Keratinocyte (primary cell): ENCODE results near the gene SOX10. TPM values are rescaled to one million over a fixed set of nuclear protein-coding genes. Genes with fewer than 3 reads are reported as not detected.

Experiments
- DNase-seq: peaks from one replicate; pipeline ENCODE4 v3.0.0-alpha.2; 2011; ENCODE audit warnings: low read depth, missing footprints, low spot score
- FAIRE-seq: peaks from 2 replicates; lab custom pipeline; 2011; peaks lifted over from hg19 to GRCh38; lab: Jason Lieb, UNC
- H2AFZ ChIP-seq: 2 replicates; pipeline ENCODE4 v1.6.0; 2012; ENCODE audit warnings: low read length, control low read depth, inconsistent platforms; ENCODE audit not compliant: control insufficient read depth
- H3K27ac ChIP-seq: 2 replicates; pipeline ENCODE4 v1.5.1; 2011; ENCODE audit warnings: low read length; ENCODE audit not compliant: control insufficient read depth, insufficient read depth
- H3K27me3 ChIP-seq: 3 replicates; pipeline ENCODE4 v1.6.0; 2011; ENCODE audit warnings: low read length; ENCODE audit not compliant: control insufficient read depth, insufficient read depth; ENCODE audit errors: extremely low read depth
- H3K36me3 ChIP-seq, 2 experiments: 2 replicates in 1 of 2; 3 replicates in 1 of 2; pipeline ENCODE4 v1.5.1; 2011; ENCODE audit warnings: low read length in 2 of 2, mild to moderate bottlenecking in 1 of 2; ENCODE audit not compliant: control insufficient read depth in 2 of 2, insufficient read depth in 2 of 2; ENCODE audit errors: extremely low read depth in 1 of 2
- H3K4me1 ChIP-seq: 3 replicates; pipeline ENCODE4 v1.5.1; 2011; ENCODE audit warnings: low read length; ENCODE audit not compliant: control insufficient read depth, insufficient read depth; ENCODE audit errors: extremely low read depth
- H3K4me2 ChIP-seq: 3 replicates; pipeline ENCODE4 v1.6.0; 2011; ENCODE audit warnings: low read depth, low read length; ENCODE audit not compliant: control insufficient read depth, insufficient read depth; ENCODE audit errors: extremely low read depth
- H3K4me3 ChIP-seq, 3 experiments: fragments of 200-600 bp in 1 of 3; sonication (generic) in 1 of 3; 2 replicates in 2 of 3; 3 replicates in 1 of 3; pipeline ENCODE4 v1.5.1; 2011 to 2016; ENCODE audit warnings: low read length in 3 of 3, mild to moderate bottlenecking in 3 of 3, control low read depth in 2 of 3, inconsistent platforms in 1 of 3, low read depth in 1 of 3, mixed read lengths in 1 of 3, mixed run types in 1 of 3, moderate library complexity in 1 of 3; ENCODE audit not compliant: control insufficient read depth in 2 of 3, insufficient read depth in 2 of 3; ENCODE audit errors: extremely low read depth in 1 of 3
- H3K79me2 ChIP-seq: 2 replicates; pipeline ENCODE4 v1.6.0; 2012; ENCODE audit warnings: low read length; ENCODE audit not compliant: control insufficient read depth, insufficient read depth
- H3K9ac ChIP-seq: 3 replicates; pipeline ENCODE4 v1.6.0; 2011; ENCODE audit warnings: low read length; ENCODE audit not compliant: control insufficient read depth, insufficient read depth; ENCODE audit errors: extremely low read depth
- H3K9me1 ChIP-seq: 3 replicates; pipeline ENCODE4 v1.6.0; 2011; ENCODE audit warnings: low read length; ENCODE audit not compliant: control insufficient read depth, insufficient read depth; ENCODE audit errors: extremely low read depth
- H3K9me3 ChIP-seq: 2 replicates; pipeline ENCODE4 v1.5.1; 2012; ENCODE audit warnings: low read depth, low read length; ENCODE audit not compliant: control insufficient read depth
- H4K20me1 ChIP-seq: 3 replicates; pipeline ENCODE4 v1.6.0; 2011; ENCODE audit warnings: low read length; ENCODE audit not compliant: control insufficient read depth, insufficient read depth; ENCODE audit errors: extremely low read depth
- CTCF ChIP-seq, 3 experiments: IDR thresholded peaks in 1 of 3; conservative IDR thresholded peaks in 1 of 3; optimal IDR thresholded peaks in 1 of 3; 2 replicates in 2 of 3; 3 replicates in 1 of 3; pipeline versions ENCODE3 to v1.5.1; 2011; ENCODE audit warnings: low read length in 3 of 3, mild to moderate bottlenecking in 3 of 3, moderate library complexity in 2 of 3, control low read depth in 1 of 3, inconsistent platforms in 1 of 3; ENCODE audit not compliant: insufficient read depth in 2 of 3; ENCODE audit errors: extremely low read depth in 1 of 3
- EZH2 ChIP-seq: IDR thresholded peaks from one replicate; pipeline ENCODE4 v1.6.1; 2012; ENCODE audit warnings: inconsistent platforms, mild to moderate bottlenecking, low read length, moderate library complexity
- dilution Hi-C: fragments of 300-500 bp; cut with MboI; formaldehyde crosslinking; loops from one replicate; pipeline ENCODE4 v1.7.0; 2020; ENCODE audit warnings: low sequenced_read_pairs; ENCODE audit not compliant: extremely low pct_ligation_motif_present
- polyA plus RNA-seq, 5 experiments: library from polyadenylated mRNA; depleted of rRNA in 3 of 5; stranded (reverse) in 3 of 5; stranded (forward) in 1 of 5; unstranded in 1 of 5; fragments of >200 nt; gene quantifications; 1 replicate in 1 of 5; 2 replicates in 3 of 5; 3 replicates in 1 of 5; pipeline versions ENCODE4 v1.2.1 to v1.2.3, GENCODE V29; 2011 to 2012; ENCODE audit warnings: missing spikeins in 2 of 5, low read depth in 1 of 5, low replicate concordance in 1 of 5

SOX10 gene
- polyA plus RNA-seq, 1 donor (not counting 4 experiments of a cell fraction or from before 2014, with no cell fraction given), result not detected

- TF ChIP-seq CTCF (optimal IDR thresholded peaks at IDR 0.05 in 1 of 3, IDR thresholded peaks at IDR 0.05 in 1 of 3, conservative IDR thresholded peaks at IDR 0.05 in 1 of 3; ENCODE audit: extremely low read depth in 1 of 3, insufficient read depth in 2 of 3, low read length in 3 of 3), result no peak
- no peak for TF ChIP-seq EZH2
- Histone ChIP-seq H3K36me3 (peaks cover 52 to 58% of the 10 kb centered on the region in 2 experiments), H3K9me3 (no peaks in the 10 kb centered on the region)
Observed at GRCh38 chr22:37924386-37925065, 59.8 kb downstream of the SOX10 start.

GRCh38 chr22:37923927-37924326 lies 60.4 kb downstream of the SOX10 start:
- H3K9me3 ChIP-seq, result no peaks in the 10 kb centered on the region
- H3K4me1 ChIP-seq, result no peaks in the 10 kb centered on the region
- no peak overlapping the region for H3K9ac ChIP-seq
- peaks cover 21% of the 10 kb centered on the region for H4K20me1 ChIP-seq
- H2AFZ ChIP-seq, result no peak overlapping the region
- no peak for FAIRE-seq
- H3K9me1 ChIP-seq, result no peaks in the 10 kb centered on the region
- H3K27ac ChIP-seq, result no peak overlapping the region
- H3K27me3 ChIP-seq, result no peaks in the 10 kb centered on the region
- H3K4me2 ChIP-seq, result no peak overlapping the region
- no peak overlapping the region for H3K4me3 ChIP-seq
- peaks cover 51 to 57% of the 10 kb centered on the region in 2 experiments for H3K36me3 ChIP-seq
- DNase-seq, result no peak
- peaks cover 62% of the 10 kb centered on the region for H3K79me2 ChIP-seq
- dilution Hi-C loops, result no loop called here
- TF ChIP-seq CTCF (optimal IDR thresholded peaks at IDR 0.05 in 1 of 3, IDR thresholded peaks at IDR 0.05 in 1 of 3, conservative IDR thresholded peaks at IDR 0.05 in 1 of 3; ENCODE audit: extremely low read depth in 1 of 3, insufficient read depth in 2 of 3, low read length in 3 of 3) (no peak), EZH2 (no peak)

More at GRCh38 chr22:37924386-37925065, 59.8 kb downstream of the SOX10 start:
- H3K4me2 ChIP-seq, result no peak overlapping the region
- peaks cover 65% of the 10 kb centered on the region for H3K79me2 ChIP-seq
- no peak overlapping the region for H2AFZ ChIP-seq
- H3K27me3 ChIP-seq, result no peaks in the 10 kb centered on the region
- no peaks in the 10 kb centered on the region for H3K4me1 ChIP-seq
- peaks cover 26% of the 10 kb centered on the region for H4K20me1 ChIP-seq
- no peak overlapping the region for H3K27ac ChIP-seq
- H3K9ac ChIP-seq, result no peak overlapping the region
- DNase-seq (no peak), FAIRE-seq (no peak)
- H3K4me3 ChIP-seq, result no peak overlapping the region
- dilution Hi-C loops, result no loop called here
- no peaks in the 10 kb centered on the region for H3K9me1 ChIP-seq

Other genes starting within 250 kb of the SOX10 start
- 8.2 to 8.5 TPM (median 8.4 TPM) in 3 replicates for gene GCAT, start 176.6 kb downstream of the SOX10 start, polyA plus RNA-seq
- not detected in 3 replicates for gene GALR3, start 161.2 kb downstream of the SOX10 start, polyA plus RNA-seq
- 12.3 to 19.4 TPM (median 17.1 TPM) in 3 replicates for gene ANKRD54, start 140.2 kb downstream of the SOX10 start, polyA plus RNA-seq
- 517 to 639 TPM (median 592 TPM) in 3 replicates for gene EIF3L, start 135.1 kb downstream of the SOX10 start, polyA plus RNA-seq
- 42.8 to 108 TPM (median 65.0 TPM) in 3 replicates for gene MICALL1, start 78.3 kb downstream of the SOX10 start, polyA plus RNA-seq
- 0.10 TPM in 1 of 3 replicates, not detected in the others for gene C22orf23, start 31.0 kb downstream of the SOX10 start, polyA plus RNA-seq
- 101 to 119 TPM (median 108 TPM) in 3 replicates for gene POLR2F, start 30.9 kb downstream of the SOX10 start, polyA plus RNA-seq
- 26.8 to 33.0 TPM (median 28.8 TPM) in 3 replicates for gene PICK1, start 72.8 kb upstream of the SOX10 start, polyA plus RNA-seq
- not detected in 3 replicates for gene SLC16A8, start 99.6 kb upstream of the SOX10 start, polyA plus RNA-seq
- gene BAIAP2L2, start 126.1 kb upstream of the SOX10 start, polyA plus RNA-seq, result 2.3 to 4.8 TPM (median 3.2 TPM) in 3 replicates
- gene PLA2G6, start 197.3 kb upstream of the SOX10 start, polyA plus RNA-seq, result 4.6 to 12.1 TPM (median 5.2 TPM) in 3 replicates
- 8.6 to 10.5 TPM (median 10.5 TPM) in 3 replicates for gene MAFF, start 217.4 kb upstream of the SOX10 start, polyA plus RNA-seq